GM19438 (cell line): Measurements from ENCODE around the gene FBXO41.

ENCODE experiments used
- ATAC-seq: cut with Tn5 transposase; IDR thresholded peaks from one replicate; pipeline ENCODE4 v1.9.1; 2021; ENCODE audit warnings: low read depth; ENCODE audit not compliant: unreplicated experiment

Gene FBXO41

DNA sequence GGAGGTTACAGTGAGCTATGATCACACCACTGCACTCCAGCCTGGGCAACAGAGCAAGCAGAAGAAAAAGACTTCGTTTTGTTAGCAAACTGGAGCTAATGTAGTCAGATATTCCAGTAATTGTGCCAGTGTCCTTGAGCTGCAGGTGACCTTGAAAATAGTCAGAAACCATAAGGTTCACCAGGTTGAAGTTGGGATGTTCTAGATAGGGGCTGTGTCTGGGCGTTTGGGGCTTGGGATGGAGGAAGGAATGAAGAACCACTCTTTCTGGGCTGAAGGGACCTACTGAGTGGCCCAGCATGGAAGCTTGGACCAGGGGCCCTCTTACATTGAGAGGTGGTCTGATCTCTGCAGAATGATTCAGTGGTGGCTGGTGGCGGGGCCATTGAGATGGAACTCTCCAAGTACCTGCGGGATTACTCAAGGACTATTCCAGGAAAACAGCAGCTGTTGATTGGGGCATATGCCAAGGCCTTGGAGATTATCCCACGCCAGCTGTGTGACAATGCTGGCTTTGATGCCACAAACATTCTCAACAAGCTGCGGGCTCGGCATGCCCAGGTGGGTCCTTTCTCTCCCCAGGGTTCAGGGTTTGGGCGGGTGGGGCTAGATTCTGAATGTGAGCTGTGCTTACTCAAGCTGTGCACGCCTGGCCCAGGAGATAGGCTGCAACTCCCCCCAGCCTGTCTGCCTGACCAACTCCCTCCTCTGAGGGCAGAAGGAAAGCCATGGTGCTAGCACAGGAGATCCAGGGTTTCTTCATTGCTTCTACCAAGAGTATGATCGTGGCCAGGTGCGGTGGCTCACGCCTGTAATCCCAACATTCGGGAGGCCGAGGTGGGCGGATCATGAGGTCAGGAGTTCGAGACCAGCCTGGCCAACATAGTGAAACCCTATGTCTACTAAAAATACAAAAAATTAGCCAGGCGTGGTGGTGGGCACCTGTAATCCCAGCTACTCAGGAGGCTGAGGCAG is 33.1 kb downstream of the FBXO41 start:
- no peak for ATAC-seq

DNA sequence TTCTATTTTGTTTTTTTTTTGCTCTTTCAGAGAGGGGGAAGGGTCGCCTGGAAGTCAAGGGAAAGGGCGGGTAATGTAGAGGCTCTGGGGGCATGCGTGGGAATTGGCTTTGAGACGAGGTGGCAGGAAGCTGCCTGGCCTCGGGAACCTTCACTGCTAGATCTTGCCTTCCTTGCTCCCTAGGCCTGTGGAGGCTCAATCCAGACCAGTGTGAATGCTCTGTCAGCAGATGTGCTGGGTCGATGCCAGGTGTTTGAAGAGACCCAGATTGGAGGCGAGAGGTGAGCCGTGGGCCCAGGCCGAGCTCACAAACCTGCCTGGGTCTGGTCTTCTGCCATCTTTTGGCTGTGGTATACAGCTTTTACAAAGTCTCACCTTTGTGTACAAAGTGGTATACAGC is 34.6 kb downstream of the FBXO41 start:
- no peak for ATAC-seq

GRCh38 chr2:73246850-73247249 is 37.4 kb downstream of the FBXO41 start:
- no peak for ATAC-seq

DNA sequence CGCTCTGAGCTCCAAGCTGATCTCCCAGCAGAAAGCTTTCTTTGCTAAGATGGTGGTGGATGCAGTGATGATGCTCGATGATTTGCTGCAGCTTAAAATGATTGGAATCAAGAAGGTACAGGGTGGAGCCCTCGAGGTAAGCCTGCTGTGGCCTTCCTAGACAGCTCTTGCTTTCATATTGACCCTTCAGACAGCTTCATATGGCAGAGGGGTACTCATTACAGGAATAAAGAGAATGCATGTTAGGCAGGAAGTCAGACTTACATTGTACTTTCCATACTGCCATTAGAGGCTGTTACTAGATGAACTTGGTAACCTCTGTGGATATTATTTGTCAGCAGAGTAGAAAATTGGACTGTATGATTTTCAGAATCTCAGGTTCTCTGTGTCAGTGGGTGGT is 39.7 kb downstream of the FBXO41 start:
- ATAC-seq: no peak

GRCh38 chr2:73243884-73244570 is 40.3 kb downstream of the FBXO41 start:
- ATAC-seq: no peak

DNA sequence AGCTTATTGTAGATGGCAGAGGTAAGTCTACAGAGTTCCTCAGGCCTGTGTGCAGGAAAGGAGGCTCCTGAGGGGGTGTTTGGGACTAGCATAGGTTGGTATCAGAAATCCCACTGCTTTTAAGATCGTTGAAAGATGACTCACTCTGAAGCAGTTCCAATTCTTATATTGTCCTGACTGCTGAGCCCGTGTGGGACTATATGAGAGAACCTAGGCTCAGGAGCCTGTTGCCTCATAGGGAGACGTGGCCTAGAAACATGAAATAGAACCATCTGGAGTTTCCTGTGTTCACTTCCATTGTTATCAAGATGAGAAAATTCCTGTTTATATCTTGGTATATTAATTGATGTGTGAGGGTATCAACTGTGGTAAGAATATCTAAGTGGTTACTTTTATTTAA is 44.5 kb downstream of the FBXO41 start:
- ATAC-seq: no peak

DNA sequence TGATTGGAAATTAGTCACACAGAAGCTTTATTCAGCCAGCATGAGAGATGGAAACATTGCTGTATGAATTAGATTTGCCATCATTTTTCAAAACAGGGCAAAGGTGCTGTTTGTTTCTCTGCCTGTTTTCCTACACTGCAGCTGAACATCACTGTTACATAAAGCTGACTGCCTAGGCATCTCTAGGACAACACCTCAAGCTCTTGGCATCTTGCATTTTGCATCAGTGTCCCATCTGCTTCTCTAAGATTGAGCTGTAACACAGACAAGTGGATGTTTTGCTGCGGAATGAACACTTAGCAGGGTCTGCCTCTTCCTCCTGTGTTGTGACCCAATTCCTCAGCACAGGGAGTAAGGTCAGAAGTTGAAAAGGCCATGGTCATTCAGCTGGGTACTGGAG is 45.3 kb downstream of the FBXO41 start:
- no peak for ATAC-seq

DNA sequence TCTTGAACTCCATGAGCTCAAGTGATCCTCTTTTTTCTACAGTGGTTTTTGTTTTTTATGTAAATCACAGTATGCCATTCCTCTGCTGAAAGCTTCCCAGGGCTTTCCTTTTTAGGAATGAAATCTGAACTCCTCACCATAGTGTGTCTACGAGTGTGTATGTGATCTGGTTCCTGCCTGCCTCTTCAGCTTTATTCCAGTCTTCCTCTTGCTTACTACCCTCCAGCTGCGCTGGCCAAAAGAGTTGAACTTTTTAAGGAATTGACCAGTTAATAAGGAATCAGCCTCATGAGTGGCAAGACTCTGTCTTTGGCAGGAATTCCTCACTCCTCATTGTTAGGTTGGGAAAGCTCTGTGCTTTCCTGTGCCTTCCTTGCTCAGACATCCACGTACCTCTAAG is 46.1 kb downstream of the FBXO41 start:
- ATAC-seq: no peak

DNA sequence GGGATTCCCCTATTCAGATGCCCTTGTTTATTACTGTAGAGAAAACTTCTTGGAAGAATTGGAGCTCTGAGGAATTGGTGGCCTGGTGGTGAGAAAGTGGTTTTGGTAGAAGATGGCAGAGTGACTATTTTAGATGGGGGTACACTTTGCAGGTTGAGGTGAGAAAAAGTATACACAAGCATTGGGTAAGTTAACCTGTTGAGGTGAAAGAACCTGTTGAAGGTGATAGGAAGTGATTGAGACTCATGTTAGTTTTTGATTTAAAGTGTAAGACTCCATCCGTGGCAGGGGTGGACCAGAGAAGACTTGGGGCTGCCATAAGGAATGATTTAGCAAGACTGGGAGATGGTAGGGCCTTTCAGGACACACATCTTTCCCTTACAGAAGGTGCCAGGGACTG is 47.1 kb downstream of the FBXO41 start:
- no peak for ATAC-seq

- no peak for ATAC-seq
These were observed 48.8 kb downstream of the FBXO41 start for GRCh38 chr2:73235315-73236028.

- peak; percentile 57 for ATAC-seq
These were observed 50.1 kb downstream of the FBXO41 start, which contains the start of gene CCT7 for GRCh38 chr2:73233932-73234832. Gene CCT7 (plus strand): TSS chr2:73234308. CDS start chr2:73234379, 71 bp downstream.

GRCh38 chr2:73233154-73233931 is 50.9 kb downstream of the FBXO41 start, which contains the start of gene PRADC1:
Gene PRADC1 (minus strand): TSS chr2:73233239. CDS start chr2:73233160, 79 bp downstream.
- peak; percentile 87 for ATAC-seq

- ATAC-seq: peak; percentile 15
These were observed 51.7 kb downstream of the FBXO41 start for GRCh38 chr2:73232403-73233153.

DNA sequence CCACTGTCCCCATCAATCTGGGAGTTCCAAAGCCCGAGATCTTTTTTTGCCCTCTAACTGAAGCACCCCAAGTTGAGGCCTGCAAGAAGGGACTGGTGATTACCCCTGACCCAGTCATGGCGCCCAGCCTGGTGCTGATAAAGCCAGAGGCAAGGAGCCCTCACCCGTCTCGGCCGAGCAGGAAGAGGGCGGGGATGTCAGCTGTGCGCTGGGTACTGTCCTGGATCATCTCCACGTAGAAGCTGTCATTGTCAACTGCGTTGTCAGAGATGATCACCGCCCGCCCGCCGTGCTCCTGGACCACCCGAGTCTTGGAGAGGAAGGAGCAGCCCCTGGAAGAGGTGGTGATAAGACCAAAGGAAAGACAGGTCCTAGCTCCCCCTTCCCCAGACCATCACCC is 55.6 kb downstream of the FBXO41 start:
- no peak for ATAC-seq

DNA sequence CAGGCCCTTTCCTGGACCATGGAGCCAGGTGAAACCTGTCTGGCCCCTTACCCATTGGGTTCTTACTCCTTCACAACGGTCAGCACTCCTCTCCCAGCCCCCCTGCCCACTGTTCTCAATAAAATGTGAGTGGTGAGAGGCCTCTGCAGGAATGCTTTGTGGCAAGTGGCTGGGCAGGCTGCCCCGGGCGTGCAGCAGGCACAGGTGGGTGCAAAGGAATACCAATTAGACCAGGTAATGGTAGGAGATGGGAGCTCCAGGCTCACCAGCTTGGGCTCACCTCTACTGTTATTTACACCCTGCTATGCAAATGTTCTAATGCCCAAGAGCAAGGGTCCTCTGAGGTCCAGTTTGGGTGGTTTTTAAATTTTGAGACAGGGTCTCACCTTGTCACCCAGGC is 57.2 kb downstream of the FBXO41 start:
- no peak for ATAC-seq

GRCh38 chr2:73225513-73226360 is 58.5 kb downstream of the FBXO41 start:
- no peak for ATAC-seq

DNA sequence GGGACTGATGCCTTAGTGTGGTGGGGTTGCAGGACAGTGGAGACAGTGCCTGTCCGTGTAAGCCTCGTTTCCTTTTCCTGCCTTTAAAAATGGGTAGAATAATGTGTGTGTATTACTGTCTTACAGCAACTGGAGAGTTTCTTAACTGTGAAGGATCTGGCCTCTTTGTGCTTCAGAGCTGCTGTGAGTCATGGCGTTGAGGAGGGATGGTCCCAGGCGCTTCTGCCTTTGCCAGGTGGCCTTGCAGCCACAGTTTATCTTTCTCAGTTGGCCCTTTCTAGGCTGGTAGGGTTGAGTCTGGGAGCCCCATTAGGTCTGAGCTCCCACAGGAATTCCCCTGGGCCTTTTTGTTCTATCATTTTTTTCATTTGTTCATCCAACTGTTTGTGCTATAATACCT is 60.5 kb downstream of the FBXO41 start:
- ATAC-seq: no peak

GRCh38 chr2:73218298-73218697 is 66.0 kb downstream of the FBXO41 start:
- ATAC-seq: no peak
